ENCODE results near the gene FCN1.

Gene FCN1

DNA sequence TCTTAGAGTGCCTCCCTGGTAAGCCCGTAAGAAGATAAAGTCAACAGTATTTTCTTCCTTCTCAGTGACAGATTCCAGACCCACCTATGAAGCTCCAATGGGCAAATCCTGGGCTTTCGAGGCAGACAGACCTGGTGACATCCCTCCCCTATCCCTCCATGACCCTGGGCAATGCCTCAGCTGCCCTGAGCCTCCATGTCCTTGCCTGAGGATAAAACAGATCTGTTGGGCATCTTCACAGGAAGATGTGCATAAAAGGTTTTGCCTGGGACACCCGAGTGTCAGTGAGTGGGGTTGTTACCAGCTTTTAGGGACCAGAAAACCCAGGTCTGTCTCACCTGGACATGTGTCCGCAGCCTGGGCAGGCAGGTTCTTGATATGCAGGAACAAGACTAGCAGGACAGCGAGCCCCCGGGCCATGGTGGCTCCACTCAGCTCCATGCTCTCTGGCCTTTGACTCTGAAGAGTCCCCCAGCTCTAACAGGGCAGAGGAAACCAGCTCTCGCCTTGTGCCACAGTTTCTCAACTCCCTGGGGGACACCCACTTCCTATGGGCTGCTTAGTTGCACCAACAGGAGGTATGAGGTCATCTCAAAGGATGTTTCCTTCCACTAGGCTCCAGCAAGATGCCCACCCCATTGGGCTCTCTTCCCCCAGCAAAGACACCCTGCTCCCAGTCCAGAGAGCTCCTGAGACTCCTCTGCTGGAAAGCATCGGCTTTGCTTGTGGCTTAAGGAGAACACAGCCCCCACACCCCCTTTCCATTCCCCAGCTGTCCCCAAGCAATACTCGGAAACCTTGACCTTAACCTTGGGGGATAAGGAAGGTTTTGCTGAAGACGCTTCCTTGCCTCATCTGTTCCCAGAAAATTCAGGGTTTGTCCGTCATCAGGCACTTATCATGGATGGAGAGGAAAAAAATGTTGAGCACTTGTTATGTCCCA, at the start of gene FCN1:
FCN1 (minus strand) TSS at position 482 of the 943 bp plus-strand sequence; CDS start at position 441, 41 bp downstream.
- no peaks in the 10 kb centered on the region for H3F3A ChIP-seq (ENCODE audit: insufficient read depth)
- H3K27ac ChIP-seq (ENCODE audit: low read depth, low read length), result no peak within 1 kb of the TSS
- H3K9me3 ChIP-seq (ENCODE audit: insufficient read depth, low read length), result no peaks in the 10 kb centered on the region
- no peak within 1 kb of the TSS for H3K4me3 ChIP-seq (ENCODE audit: insufficient read depth, low read length, poor library complexity, severe bottlenecking)
- H3K36me3 ChIP-seq (ENCODE audit: low read length), result no peaks in the 10 kb centered on the region; the same call in 1 of the 2 replicates
- H3K9ac ChIP-seq (ENCODE audit: low read length), result no peak within 1 kb of the TSS
- H2AFZ ChIP-seq (ENCODE audit: low read depth, low read length, severe bottlenecking), result no peak within 1 kb of the TSS
- TF ChIP-seq EZH2phosphoT487 (conservative IDR thresholded peaks at IDR 0.05; ENCODE audit: low read length), result no peak
- TF ChIP-seq, protein P1, sequence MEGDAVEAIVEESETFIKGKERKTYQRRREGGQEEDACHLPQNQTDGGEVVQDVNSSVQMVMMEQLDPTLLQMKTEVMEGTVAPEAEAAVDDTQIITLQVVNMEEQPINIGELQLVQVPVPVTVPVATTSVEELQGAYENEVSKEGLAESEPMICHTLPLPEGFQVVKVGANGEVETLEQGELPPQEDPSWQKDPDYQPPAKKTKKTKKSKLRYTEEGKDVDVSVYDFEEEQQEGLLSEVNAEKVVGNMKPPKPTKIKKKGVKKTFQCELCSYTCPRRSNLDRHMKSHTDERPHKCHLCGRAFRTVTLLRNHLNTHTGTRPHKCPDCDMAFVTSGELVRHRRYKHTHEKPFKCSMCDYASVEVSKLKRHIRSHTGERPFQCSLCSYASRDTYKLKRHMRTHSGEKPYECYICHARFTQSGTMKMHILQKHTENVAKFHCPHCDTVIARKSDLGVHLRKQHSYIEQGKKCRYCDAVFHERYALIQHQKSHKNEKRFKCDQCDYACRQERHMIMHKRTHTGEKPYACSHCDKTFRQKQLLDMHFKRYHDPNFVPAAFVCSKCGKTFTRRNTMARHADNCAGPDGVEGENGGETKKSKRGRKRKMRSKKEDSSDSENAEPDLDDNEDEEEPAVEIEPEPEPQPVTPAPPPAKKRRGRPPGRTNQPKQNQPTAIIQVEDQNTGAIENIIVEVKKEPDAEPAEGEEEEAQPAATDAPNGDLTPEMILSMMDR (IDR thresholded peaks at IDR 0.05; ENCODE audit: insufficient read depth, low read length, poor library complexity, severe bottlenecking), result no peak
- no peaks in the 10 kb centered on the region for H3K79me2 ChIP-seq (ENCODE audit: insufficient read depth, low read length)
- H3K4me2 ChIP-seq (ENCODE audit: low read depth, low read length, poor library complexity, severe bottlenecking), result no peak within 1 kb of the TSS
- H3K9me2 ChIP-seq (replicated peaks; ENCODE audit: insufficient read depth, low read length), result no peaks in the 10 kb centered on the region
- H3K27me3 ChIP-seq (ENCODE audit: low read length), result no peaks in the 10 kb centered on the region
- no peaks in the 10 kb centered on the region for H4K20me1 ChIP-seq (ENCODE audit: low read depth, low read length)

DNA sequence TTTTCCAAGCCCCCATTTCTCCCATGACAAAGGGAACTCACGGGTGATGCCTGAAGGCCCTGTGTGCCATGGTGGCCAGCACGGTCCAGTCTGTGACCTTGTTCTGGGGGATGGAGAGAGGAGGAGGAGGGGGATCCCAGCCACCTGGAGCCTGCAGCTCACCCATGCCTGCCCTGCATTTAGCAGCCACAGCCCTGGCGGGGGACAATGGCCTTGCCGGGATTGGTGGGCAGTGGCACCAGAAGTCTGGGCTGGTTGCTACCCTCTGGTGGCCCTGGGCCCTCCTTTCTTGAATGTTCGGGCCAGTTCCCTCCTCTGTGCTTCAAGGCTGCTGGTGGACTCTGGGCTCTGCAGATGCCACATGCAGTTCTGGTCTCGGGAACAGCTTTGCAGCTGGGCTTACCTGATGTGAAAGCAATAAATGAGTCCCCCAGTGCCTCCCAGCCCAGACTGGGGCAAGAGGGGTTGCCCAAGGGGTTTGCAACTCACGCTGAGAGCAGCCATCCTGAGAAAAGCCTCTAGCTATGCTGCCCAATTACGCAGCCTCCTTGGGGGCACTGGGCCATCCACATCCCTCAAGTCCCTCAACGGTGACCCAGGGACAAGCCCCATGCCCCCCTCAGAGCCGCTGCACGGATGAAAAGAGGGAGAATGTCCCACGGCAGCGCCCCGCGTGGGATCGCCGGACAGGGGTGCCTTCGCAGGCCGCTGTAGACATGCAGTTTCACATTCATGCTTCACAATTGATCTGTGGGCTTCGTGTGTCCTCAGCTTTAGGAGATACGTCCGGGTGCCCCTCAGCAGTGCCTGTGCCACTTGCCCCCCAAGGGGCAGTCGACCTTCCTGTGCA, 49.2 kb upstream of the FCN1 start:
- Histone ChIP-seq H3F3A (ENCODE audit: insufficient read depth) (no peaks in the 10 kb centered on the region), H3K9ac (ENCODE audit: low read length) (no peak overlapping the region), H3K4me3 (ENCODE audit: insufficient read depth, low read length, poor library complexity, severe bottlenecking) (no peak overlapping the region), H3K27ac (ENCODE audit: low read depth, low read length) (no peak overlapping the region), H3K9me3 (ENCODE audit: insufficient read depth, low read length) (no peaks in the 10 kb centered on the region), H3K27me3 (ENCODE audit: low read length) (no peaks in the 10 kb centered on the region), H2AFZ (ENCODE audit: low read depth, low read length, severe bottlenecking) (no peak overlapping the region), H4K20me1 (ENCODE audit: low read depth, low read length) (no peaks in the 10 kb centered on the region), H3K9me2 (replicated peaks; ENCODE audit: insufficient read depth, low read length) (no peaks in the 10 kb centered on the region), H3K36me3 (ENCODE audit: low read length) (no peaks in the 10 kb centered on the region), H3K4me2 (ENCODE audit: low read depth, low read length, poor library complexity, severe bottlenecking) (no peak overlapping the region), H3K79me2 (ENCODE audit: insufficient read depth, low read length) (no peaks in the 10 kb centered on the region)
- no peak for TF ChIP-seq EZH2phosphoT487 (conservative IDR thresholded peaks at IDR 0.05; ENCODE audit: low read length)
- TF ChIP-seq, protein P1 (IDR thresholded peaks at IDR 0.05; ENCODE audit: insufficient read depth, low read length, poor library complexity, severe bottlenecking), result no peak

DNA sequence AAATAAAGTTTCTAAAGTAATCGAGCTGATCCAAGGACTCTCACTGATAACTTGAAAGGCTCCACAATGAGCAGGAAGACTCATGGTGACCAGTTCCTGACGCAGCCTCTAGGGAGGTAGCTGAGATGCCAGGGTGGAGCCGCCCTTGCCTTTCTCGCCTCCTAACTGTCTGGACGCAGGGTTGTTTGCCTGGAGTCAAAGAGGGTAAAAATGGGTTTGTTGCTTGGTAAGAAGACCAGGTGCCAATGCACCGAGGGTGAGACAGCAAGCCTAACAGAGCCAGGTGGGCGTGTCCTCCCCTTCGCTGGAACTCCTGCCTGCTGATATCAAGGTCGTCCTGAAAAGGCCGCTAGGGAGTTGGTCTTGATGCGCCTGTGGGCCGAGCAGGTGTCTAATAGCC, 48.6 kb upstream of the FCN1 start:
- Histone ChIP-seq H3K9me3 (ENCODE audit: insufficient read depth, low read length) (no peaks in the 10 kb centered on the region), H3K4me3 (ENCODE audit: insufficient read depth, low read length, poor library complexity, severe bottlenecking) (no peak overlapping the region), H3K4me2 (ENCODE audit: low read depth, low read length, poor library complexity, severe bottlenecking) (no peak overlapping the region), H3K79me2 (ENCODE audit: insufficient read depth, low read length) (no peaks in the 10 kb centered on the region), H3K27me3 (ENCODE audit: low read length) (no peaks in the 10 kb centered on the region), H2AFZ (ENCODE audit: low read depth, low read length, severe bottlenecking) (no peak overlapping the region), H4K20me1 (ENCODE audit: low read depth, low read length) (no peaks in the 10 kb centered on the region), H3K9me2 (replicated peaks; ENCODE audit: insufficient read depth, low read length) (no peaks in the 10 kb centered on the region), H3K36me3 (ENCODE audit: low read length) (no peaks in the 10 kb centered on the region), H3K9ac (ENCODE audit: low read length) (no peak overlapping the region), H3K27ac (ENCODE audit: low read depth, low read length) (no peak overlapping the region), H3F3A (ENCODE audit: insufficient read depth) (no peaks in the 10 kb centered on the region)
- no peak for TF ChIP-seq EZH2phosphoT487 (conservative IDR thresholded peaks at IDR 0.05; ENCODE audit: low read length)
- TF ChIP-seq, protein P1 (IDR thresholded peaks at IDR 0.05; ENCODE audit: insufficient read depth, low read length, poor library complexity, severe bottlenecking), result no peak

All from SU-DHL-6 (cell line).